HepG2 (cell line): ENCODE results near the gene KARS1. TPM values are rescaled to one million over a fixed set of nuclear protein-coding genes. Genes with fewer than 3 reads are reported as not detected.

ENCODE experiments used
- BRCA1 ChIP-seq: sonication (generic); formaldehyde crosslinking; IDR thresholded peaks from 2 replicates; pipeline ENCODE4 v1.4.0; 2020; ENCODE audit warnings: missing genetic modification reagents
- CBX1 ChIP-seq: IDR thresholded peaks from one replicate; pipeline ENCODE4 v1.6.1; 2016; ENCODE audit warnings: antibody characterized with exemption, low read depth
- CREB1 ChIP-seq, 2 experiments: fragments of 450-650 bp in 1 of 2; IDR thresholded peaks; 2 replicates each; pipeline ENCODE4 v1.6.1; 2016 to 2017; ENCODE audit warnings: control low read depth in 1 of 2, mild to moderate bottlenecking in 1 of 2, missing compliant biosample characterization in 1 of 2, missing genetic modification characterization in 1 of 2
- GATAD2A ChIP-seq: IDR thresholded peaks from 2 replicates; pipeline ENCODE4 v1.6.1; 2016
- GTF3A ChIP-seq: sonication (generic); formaldehyde crosslinking; conservative IDR thresholded peaks from 2 replicates; pipeline ENCODE4 v1.4.0; 2020; ENCODE audit warnings: mild to moderate bottlenecking, missing genetic modification reagents
- KDM3A ChIP-seq: IDR thresholded peaks from 2 replicates; pipeline ENCODE4 v1.6.1; 2018; ENCODE audit warnings: low read depth, missing compliant biosample characterization
- MAFG ChIP-seq: sonication (generic); formaldehyde crosslinking; IDR thresholded peaks from 2 replicates; pipeline ENCODE4 v1.5.1; 2020; ENCODE audit warnings: mild to moderate bottlenecking, missing genetic modification reagents
- MEF2D ChIP-seq: sonication (generic); formaldehyde crosslinking; IDR thresholded peaks from 2 replicates; pipeline ENCODE4 v1.5.1; 2020; ENCODE audit warnings: mild to moderate bottlenecking, missing genetic modification reagents
- NFE2L1 ChIP-seq: sonication (generic); formaldehyde crosslinking; IDR thresholded peaks from 2 replicates; pipeline ENCODE4 v1.4.0; 2020; ENCODE audit warnings: missing genetic modification reagents, mild to moderate bottlenecking, borderline replicate concordance
- PAF1 ChIP-seq: IDR thresholded peaks from 2 replicates; pipeline ENCODE4 v1.6.1; 2016; ENCODE audit warnings: missing genetic modification reagents, missing compliant biosample characterization
- PRDM15 ChIP-seq: sonication (generic); formaldehyde crosslinking; IDR thresholded peaks from 2 replicates; pipeline ENCODE4 v1.4.0; 2020; ENCODE audit warnings: missing genetic modification reagents
- SNAPC5 ChIP-seq: sonication (generic); formaldehyde crosslinking; IDR thresholded peaks from 2 replicates; pipeline ENCODE4 v1.8.1; 2023; ENCODE audit warnings: mild to moderate bottlenecking, missing genetic modification reagents, borderline replicate concordance
- STAT5B ChIP-seq: sonication (generic); formaldehyde crosslinking; IDR thresholded peaks from 2 replicates; pipeline ENCODE4 v1.4.0; 2020; ENCODE audit warnings: missing genetic modification reagents
- ZFP36L1 ChIP-seq: sonication (generic); formaldehyde crosslinking; IDR thresholded peaks from 2 replicates; pipeline ENCODE4 v1.8.0; 2022; ENCODE audit warnings: mild to moderate bottlenecking, missing genetic modification reagents, moderate library complexity
- ZNF251 ChIP-seq: sonication (generic); formaldehyde crosslinking; IDR thresholded peaks from 2 replicates; pipeline ENCODE4 v1.9.0; 2021; ENCODE audit warnings: mild to moderate bottlenecking, missing genetic modification reagents
- ZNF350 ChIP-seq: sonication (generic); formaldehyde crosslinking; IDR thresholded peaks from 2 replicates; pipeline ENCODE4 v1.4.0; 2020; ENCODE audit warnings: mild to moderate bottlenecking, low read depth, missing genetic modification reagents, borderline replicate concordance
- ZNF367 ChIP-seq: sonication (generic); formaldehyde crosslinking; IDR thresholded peaks from 2 replicates; pipeline ENCODE4 v1.4.0; 2020; ENCODE audit warnings: missing genetic modification reagents, borderline replicate concordance
- ZNF468 ChIP-seq: sonication (generic); formaldehyde crosslinking; IDR thresholded peaks from 2 replicates; pipeline ENCODE4 v1.8.0; 2022; ENCODE audit warnings: mild to moderate bottlenecking, moderate library complexity, missing genetic modification reagents
- ZNF788 ChIP-seq: sonication (generic); formaldehyde crosslinking; IDR thresholded peaks from 2 replicates; pipeline ENCODE4 v1.5.0; 2020; ENCODE audit warnings: mild to moderate bottlenecking, missing genetic modification reagents, borderline replicate concordance
- ZXDC ChIP-seq: sonication (generic); formaldehyde crosslinking; IDR thresholded peaks from 2 replicates; pipeline ENCODE4 v1.5.0; 2020; ENCODE audit warnings: mild to moderate bottlenecking, missing genetic modification reagents
- polyA plus RNA-seq, 8 experiments: library from polyadenylated mRNA; depleted of rRNA in 3 of 8; stranded (reverse) in 7 of 8; unstranded in 1 of 8; fragments of >200 nt; fragmentation: Illumina TruSeq in 4 of 8; extraction: Trizol in 4 of 8; gene quantifications; 2 replicates each; pipeline versions ENCODE4 v1.2.1 to v1.2.3, GENCODE V29; 2011 to 2016; ENCODE audit warnings: low read depth in 4 of 8, missing spikeins in 1 of 8, mixed read lengths in 1 of 8; ENCODE audit not compliant: insufficient read depth in 1 of 8
- total RNA-seq, 5 experiments: library from RNA; depleted of rRNA; stranded (reverse); fragments of >200 nt; fragmentation: Illumina TruSeq; extraction: Trizol; gene quantifications; 2 replicates each; pipeline ENCODE4 v1.2.3, GENCODE V29; 2016; ENCODE audit warnings: low read depth in 1 of 5
- TF ChIP-seq, protein P1 (sequence below): sonication (generic); formaldehyde crosslinking; IDR thresholded peaks from 2 replicates; pipeline ENCODE4 v1.4.0; 2020; ENCODE audit warnings: missing genetic modification reagents; ENCODE audit errors: not compliant biosample characterization
- TF ChIP-seq, protein P2 (sequence below): sonication (generic); formaldehyde crosslinking; IDR thresholded peaks from 2 replicates; pipeline ENCODE4 v1.5.1; 2020; ENCODE audit warnings: missing genetic modification reagents, mild to moderate bottlenecking, borderline replicate concordance

Gene KARS1
- total and polyA plus RNA-seq, 2 of the 13 experiments (the other 11 are each of a cell fraction or from before 2014, with no cell fraction given): 141 to 276 TPM

DNA sequence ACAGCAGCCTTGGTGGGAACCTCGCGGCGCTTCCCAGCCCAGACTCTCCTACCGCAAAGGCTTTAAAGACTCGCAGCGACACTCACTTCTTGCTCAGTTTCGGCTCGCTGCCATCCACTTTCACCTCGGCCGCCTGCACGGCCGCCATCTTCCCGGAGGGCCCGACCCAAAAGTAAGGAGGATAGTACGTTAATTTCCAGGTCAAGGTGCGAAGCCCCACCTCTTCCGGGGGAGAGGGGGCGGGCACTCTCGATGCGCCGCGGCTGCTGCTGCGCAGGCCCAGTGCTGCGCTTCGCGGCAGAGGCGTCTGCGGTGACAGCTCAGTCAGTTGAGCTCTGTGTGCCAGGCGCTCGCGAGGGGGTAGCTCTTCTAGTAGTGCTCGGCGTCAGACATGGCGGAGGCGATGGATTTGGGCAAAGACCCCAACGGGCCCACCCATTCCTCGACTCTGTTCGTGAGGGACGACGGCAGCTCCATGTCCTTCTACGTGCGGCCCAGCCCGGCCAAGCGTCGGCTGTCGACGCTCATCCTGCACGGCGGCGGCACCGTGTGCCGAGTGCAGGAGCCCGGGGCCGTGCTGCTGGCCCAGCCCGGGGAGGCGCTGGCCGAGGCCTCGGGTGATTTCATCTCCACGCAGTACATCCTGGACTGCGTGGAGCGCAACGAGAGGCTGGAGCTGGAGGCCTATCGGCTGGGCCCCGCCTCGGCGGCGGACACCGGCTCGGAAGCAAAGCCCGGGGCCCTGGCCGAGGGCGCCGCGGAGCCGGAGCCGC lies at the start of gene KARS1, which contains the start of gene TERF2IP (continued):
- TF ChIP-seq, protein P1, sequence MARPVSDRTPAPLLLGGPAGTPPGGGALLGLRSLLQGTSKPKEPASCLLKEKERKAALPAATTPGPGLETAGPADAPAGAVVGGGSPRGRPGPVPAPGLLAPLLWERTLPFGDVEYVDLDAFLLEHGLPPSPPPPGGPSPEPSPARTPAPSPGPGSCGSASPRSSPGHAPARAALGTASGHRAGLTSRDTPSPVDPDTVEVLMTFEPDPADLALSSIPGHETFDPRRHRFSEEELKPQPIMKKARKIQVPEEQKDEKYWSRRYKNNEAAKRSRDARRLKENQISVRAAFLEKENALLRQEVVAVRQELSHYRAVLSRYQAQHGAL (CRISPR knock-in tag): peak; percentile 57
- peak; percentile 62; the same call in 1 of the 2 replicates for TF ChIP-seq GATAD2A (CRISPR knock-in tag)
- peak; percentile 41; the same call in 1 of the 2 replicates for TF ChIP-seq KDM3A (CRISPR knock-in tag)
- TF ChIP-seq BRCA1 (CRISPR knock-in tag): peak; percentile 22; the same call in 1 of the 2 replicates
- peak; percentile 81 for TF ChIP-seq PRDM15 (CRISPR knock-in tag)
- TF ChIP-seq ZFP36L1: peak; percentile 93
- TF ChIP-seq ZNF251 (CRISPR knock-in tag): no peak; the same call in 1 of the 2 replicates
- no peak for TF ChIP-seq GTF3A
- TF ChIP-seq CREB1 (IDR thresholded peaks at IDR 0.05): peak; percentile 51; the same call in 1 of the 2 replicates
- peak; percentile 80 for TF ChIP-seq CREB1 (CRISPR knock-in tag; IDR thresholded peaks at IDR 0.05)
- peak; percentile 80 for TF ChIP-seq ZNF788 (CRISPR knock-in tag)
- TF ChIP-seq, protein P2, sequence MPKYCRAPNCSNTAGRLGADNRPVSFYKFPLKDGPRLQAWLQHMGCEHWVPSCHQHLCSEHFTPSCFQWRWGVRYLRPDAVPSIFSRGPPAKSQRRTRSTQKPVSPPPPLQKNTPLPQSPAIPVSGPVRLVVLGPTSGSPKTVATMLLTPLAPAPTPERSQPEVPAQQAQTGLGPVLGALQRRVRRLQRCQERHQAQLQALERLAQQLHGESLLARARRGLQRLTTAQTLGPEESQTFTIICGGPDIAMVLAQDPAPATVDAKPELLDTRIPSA (CRISPR knock-in tag): peak; percentile 96
- TF ChIP-seq ZNF367 (CRISPR knock-in tag): peak; percentile 18; the same call in 1 of the 2 replicates
- TF ChIP-seq NFE2L1 (CRISPR knock-in tag): no peak
- TF ChIP-seq STAT5B (CRISPR knock-in tag): no peak
- no peak; the same call in none of the 2 replicates for TF ChIP-seq ZNF468 (CRISPR knock-in tag)
- TF ChIP-seq MAFG (CRISPR knock-in tag): no peak
- no peak for TF ChIP-seq PAF1 (CRISPR knock-in tag)
- TF ChIP-seq SNAPC5 (CRISPR knock-in tag): no peak
- peak; percentile 53 for TF ChIP-seq CBX1
- TF ChIP-seq MEF2D: peak; percentile 71; the same call in 1 of the 2 replicates
- peak; percentile 83 for TF ChIP-seq ZXDC (CRISPR knock-in tag)
- TF ChIP-seq ZNF350 (CRISPR knock-in tag): peak; percentile 95
